Natural killer cell (primary cell): Measurements from ENCODE around the gene RICTOR. TPM values are rescaled to one million over a fixed set of nuclear protein-coding genes. Genes with fewer than 3 reads are reported as not detected.

Source experiments
- ATAC-seq, 3 donors: fragments of 150-1000 bp in 2 of 3; fragments of 200-7000 bp in 1 of 3; cut with Tn5 transposase; 1 replicate in 1 of 3; 2 replicates in 2 of 3; pipeline ENCODE4 v1.10.0; 2021; ENCODE audit warnings: mild to moderate bottlenecking in 2 of 3, moderate library complexity in 2 of 3
- DNase-seq, 2 donors: peaks; one replicate each; pipeline versions ENCODE4 v3.0.0 to v3.0.0-alpha.2; 2013 to 2021; ENCODE audit warnings: mixed read lengths in 1 of 2
- H3K27ac ChIP-seq: one replicate; pipeline ENCODE4 v1.5.1; 2013; ENCODE audit warnings: mild to moderate bottlenecking, low read length
- H3K27me3 ChIP-seq: one replicate; pipeline ENCODE4 v1.6.1; 2013; ENCODE audit warnings: low read length; ENCODE audit not compliant: control insufficient read depth, insufficient read depth
- H3K36me3 ChIP-seq: one replicate; pipeline ENCODE4 v1.6.1; 2013; ENCODE audit warnings: low read length; ENCODE audit not compliant: control insufficient read depth, insufficient read depth
- H3K4me1 ChIP-seq: one replicate; pipeline ENCODE4 v1.6.1; 2013; ENCODE audit warnings: low read length; ENCODE audit not compliant: control insufficient read depth, insufficient read depth
- H3K4me3 ChIP-seq: one replicate; pipeline ENCODE4 v1.5.1; 2013; ENCODE audit warnings: low read length
- H3K9me3 ChIP-seq: one replicate; pipeline ENCODE4 v1.6.1; 2013; ENCODE audit warnings: low read length; ENCODE audit not compliant: control insufficient read depth, insufficient read depth
- H3K27ac Mint-ChIP-seq, 2 donors: one replicate each; pipeline ENCODE4 v1.8.0; 2022; ENCODE audit warnings: mild to moderate bottlenecking in 2 of 2, mixed read lengths in 2 of 2, moderate library complexity in 1 of 2
- H3K27me3 Mint-ChIP-seq, 2 donors: one replicate each; pipeline ENCODE4 v1.8.0; 2022; ENCODE audit warnings: low read depth in 2 of 2, mixed read lengths in 2 of 2
- H3K36me3 Mint-ChIP-seq: one replicate; pipeline ENCODE4 v1.8.0; 2022; ENCODE audit warnings: mixed read lengths
- H3K4me1 Mint-ChIP-seq, 2 donors: one replicate each; pipeline ENCODE4 v1.8.0; 2022; ENCODE audit warnings: mixed read lengths in 2 of 2
- H3K4me3 Mint-ChIP-seq: one replicate; pipeline ENCODE4 v1.8.0; 2022; ENCODE audit warnings: mild to moderate bottlenecking, moderate library complexity, mixed read lengths
- H3K9me3 Mint-ChIP-seq, 2 donors: one replicate each; pipeline ENCODE4 v1.8.0; 2022; ENCODE audit warnings: mixed read lengths in 2 of 2
- WGBS: methylation state at CpG from one replicate; pipeline ENCODE4 v1.1.7; 2013; ENCODE audit warnings: missing lambda C conversion rate; ENCODE audit not compliant: insufficient coverage; 5-methylcytosine and 5-hydroxymethylcytosine counted together
- intact Hi-C: fragments of 100-400 bp; cut with micrococcal nuclease; formaldehyde crosslinking; loops from one replicate; pipeline ENCODE4 v1.14.2; 2022
- total RNA-seq, 4 donors: library from RNA; stranded (reverse); fragments of 120-200 nt in 1 of 4; gene quantifications; one replicate each; pipeline versions ENCODE4 v1.2.3 to v1.2.4, GENCODE V29; 2013 to 2022
- TF ChIP-seq, protein P1 (sequence below): fragments of 200-600 bp; IDR thresholded peaks from one replicate; pipeline ENCODE4 v1.8.0; 2022; ENCODE audit warnings: antibody characterized with exemption

RICTOR gene
- total RNA-seq, 3 donors from 2014 or later (not counting 1 experiment from before 2014, with no cell fraction given), result 103 to 105 (median 103) TPM

DNA sequence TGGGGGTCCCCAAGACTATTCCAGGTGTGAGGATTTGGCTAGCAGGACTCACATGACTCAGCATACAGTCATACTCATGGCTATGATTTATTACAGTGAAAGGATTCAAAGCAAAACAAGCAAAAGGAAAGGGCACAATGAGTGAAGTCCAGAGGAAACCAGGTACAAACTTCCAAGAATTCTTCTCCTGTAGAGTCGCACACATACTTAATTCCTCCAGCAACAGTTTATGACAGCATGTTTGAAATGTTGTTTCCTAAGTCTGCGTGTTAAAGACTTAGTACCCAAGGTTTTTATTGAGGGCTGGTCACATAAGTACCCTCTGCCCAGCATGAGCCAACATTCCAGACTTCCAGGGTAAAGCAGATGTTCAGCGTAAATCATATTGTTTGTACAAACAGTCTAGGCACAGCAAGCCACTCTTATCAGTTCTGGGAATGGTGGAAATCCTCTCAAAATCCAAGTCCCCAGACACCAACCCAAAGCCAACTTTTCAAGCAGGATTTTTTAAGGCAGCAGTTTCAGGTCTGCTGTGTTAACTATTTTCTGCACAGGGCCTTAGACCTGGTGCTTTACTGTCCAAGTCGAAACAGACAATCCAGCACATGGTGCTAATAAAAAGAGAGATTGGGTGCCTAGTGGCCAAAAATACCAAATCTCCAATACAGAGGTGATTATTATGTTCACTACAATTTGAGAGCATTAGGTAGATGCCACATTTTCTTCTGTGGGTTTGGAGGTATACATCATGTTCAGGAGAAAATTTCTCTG is 18.6 kb upstream of the RICTOR start:
- Histone ChIP-seq H3K27me3 (no peaks in the 10 kb centered on the region), H3K27ac (no peak overlapping the region), H3K4me3 (no peak overlapping the region), H3K36me3 (no peaks in the 10 kb centered on the region), H3K4me1 (no peaks in the 10 kb centered on the region), H3K9me3 (no peaks in the 10 kb centered on the region)
- intact Hi-C loops, result no loop called here
- 69% methylated on average over 4 of the region's 4 CpGs for WGBS
- DNase-seq, result no peak
- Mint-ChIP-seq H3K27ac (no peak overlapping the region), H3K9me3 (no peaks in the 10 kb centered on the region), H3K36me3 (no peaks in the 10 kb centered on the region), H3K27me3 (peaks cover 16 to 23% of the 10 kb centered on the region in 2 donors), H3K4me3 (no peak overlapping the region), H3K4me1 (no peaks in the 10 kb centered on the region)
- TF ChIP-seq, protein P1, sequence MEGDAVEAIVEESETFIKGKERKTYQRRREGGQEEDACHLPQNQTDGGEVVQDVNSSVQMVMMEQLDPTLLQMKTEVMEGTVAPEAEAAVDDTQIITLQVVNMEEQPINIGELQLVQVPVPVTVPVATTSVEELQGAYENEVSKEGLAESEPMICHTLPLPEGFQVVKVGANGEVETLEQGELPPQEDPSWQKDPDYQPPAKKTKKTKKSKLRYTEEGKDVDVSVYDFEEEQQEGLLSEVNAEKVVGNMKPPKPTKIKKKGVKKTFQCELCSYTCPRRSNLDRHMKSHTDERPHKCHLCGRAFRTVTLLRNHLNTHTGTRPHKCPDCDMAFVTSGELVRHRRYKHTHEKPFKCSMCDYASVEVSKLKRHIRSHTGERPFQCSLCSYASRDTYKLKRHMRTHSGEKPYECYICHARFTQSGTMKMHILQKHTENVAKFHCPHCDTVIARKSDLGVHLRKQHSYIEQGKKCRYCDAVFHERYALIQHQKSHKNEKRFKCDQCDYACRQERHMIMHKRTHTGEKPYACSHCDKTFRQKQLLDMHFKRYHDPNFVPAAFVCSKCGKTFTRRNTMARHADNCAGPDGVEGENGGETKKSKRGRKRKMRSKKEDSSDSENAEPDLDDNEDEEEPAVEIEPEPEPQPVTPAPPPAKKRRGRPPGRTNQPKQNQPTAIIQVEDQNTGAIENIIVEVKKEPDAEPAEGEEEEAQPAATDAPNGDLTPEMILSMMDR, result no peak
- ATAC-seq, result no peak

DNA sequence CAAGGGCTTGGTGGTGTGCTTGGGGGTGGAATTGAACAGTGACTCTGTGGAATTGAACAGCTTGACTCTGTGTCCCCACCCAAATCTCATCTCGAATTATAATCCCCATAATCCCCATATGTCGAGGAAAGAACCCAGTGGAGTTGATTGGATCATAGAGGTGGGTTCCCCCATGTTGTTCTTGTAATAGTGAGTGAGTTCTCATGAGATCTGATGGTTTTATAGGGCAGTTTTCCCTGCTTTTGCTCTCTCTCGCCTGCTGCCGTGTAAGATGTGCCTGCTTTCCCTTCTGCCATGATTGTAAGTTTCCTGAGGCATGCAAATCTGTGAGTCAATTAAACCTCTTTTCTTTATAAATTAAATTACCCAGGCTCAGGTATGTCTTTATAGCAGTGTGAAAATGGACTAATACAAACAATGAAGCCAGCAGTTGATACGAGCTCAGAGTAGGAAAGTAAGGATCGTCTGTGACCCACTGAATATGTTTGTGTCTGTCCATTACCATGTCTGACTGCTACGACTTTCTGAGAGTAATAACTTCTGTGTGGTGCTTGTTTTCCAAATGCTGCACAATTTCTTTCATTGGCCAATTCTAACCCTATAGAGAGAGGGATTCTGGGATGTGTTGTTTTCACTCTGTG is 17.9 kb upstream of the RICTOR start:
- no peak overlapping the region for H3K4me3 ChIP-seq
- DNase-seq (no peak), ATAC-seq (no peak)
- H3K27ac ChIP-seq, result no peak overlapping the region
- H3K9me3 ChIP-seq, result no peaks in the 10 kb centered on the region
- Mint-ChIP-seq H3K9me3 (no peaks in the 10 kb centered on the region), H3K36me3 (no peaks in the 10 kb centered on the region), H3K4me3 (no peak overlapping the region), H3K27me3 (peaks cover 19 to 23% of the 10 kb centered on the region in 2 donors), H3K27ac (no peak overlapping the region), H3K4me1 (no peaks in the 10 kb centered on the region)
- intact Hi-C loops, result no loop called here
- H3K27me3 ChIP-seq, result peaks cover 2% of the 10 kb centered on the region
- WGBS, result 97% methylated on average over 3 of the region's 7 CpGs
- TF ChIP-seq, protein P1, result no peak
- no peaks in the 10 kb centered on the region for H3K36me3 ChIP-seq
- no peaks in the 10 kb centered on the region for H3K4me1 ChIP-seq

DNA sequence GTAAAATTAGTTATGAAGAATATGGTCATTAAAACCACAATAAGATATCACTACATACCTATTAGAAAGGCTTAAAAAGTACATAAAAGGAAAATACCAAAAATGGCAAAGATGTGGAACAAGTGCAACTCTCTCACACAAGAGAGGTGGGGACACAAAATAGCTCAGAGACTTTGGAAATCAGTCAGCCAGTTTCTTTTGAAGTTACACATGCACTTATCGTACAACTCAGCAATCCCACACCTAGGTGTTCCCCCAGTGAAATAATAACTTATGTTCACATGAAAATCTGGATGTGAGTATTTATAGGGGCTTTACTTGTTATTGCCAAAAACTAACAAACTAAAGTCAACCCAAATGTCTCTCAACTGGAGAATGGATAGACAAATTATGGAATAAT is 9.8 kb upstream of the RICTOR start:
- Histone ChIP-seq H3K36me3 (no peaks in the 10 kb centered on the region), H3K4me1 (no peaks in the 10 kb centered on the region), H3K9me3 (no peaks in the 10 kb centered on the region), H3K27ac (no peak overlapping the region), H3K27me3 (peaks cover 6% of the 10 kb centered on the region), H3K4me3 (no peak overlapping the region)
- no peaks in the 10 kb centered on the region for H3K36me3 Mint-ChIP-seq
- peaks cover 17 to 18% of the 10 kb centered on the region in 2 donors for H3K27me3 Mint-ChIP-seq
- peaks cover 5 to 7% of the 10 kb centered on the region in 2 donors for H3K4me1 Mint-ChIP-seq
- no peak overlapping the region for H3K4me3 Mint-ChIP-seq
- no CpG with 5 or more reads among the region's 1 CpG for WGBS
- no peak overlapping the region for H3K27ac Mint-ChIP-seq
- intact Hi-C loops, result loop anchor here (5.0 kb wide), 1 partner anchor 642 kb away; no protein-coding TSS in a partner anchor
- H3K9me3 Mint-ChIP-seq, result no peaks in the 10 kb centered on the region
- DNase-seq (no peak), ATAC-seq (no peak)
- TF ChIP-seq, protein P1, result no peak
